SK-N-DZ (cell line): ENCODE results near the gene PLEKHH1.
A peak's percentile ranks its signal among the peaks of the same experiment; 100 is the strongest.
"Not testable (repeated sequence)": the region's sequence is repeated elsewhere in the genome, so short reads cannot be mapped to it uniquely, and the experiment has no call there.

ENCODE experiments used
- DNase-seq: peaks from one replicate; pipeline ENCODE4 v3.0.0-alpha.2; 2015; ENCODE audit warnings: low spot score

PLEKHH1 gene

GRCh38 chr14:67529947-67530935, 2.8 kb upstream of the PLEKHH1 start:
- DNase-seq, result no peak

GRCh38 chr14:67532606-67532997, 488 bp upstream of the PLEKHH1 start:
- DNase-seq, result no peak

- peak; percentile 12 for DNase-seq
Observed at GRCh38 chr14:67533754-67534085, 630 bp downstream of the PLEKHH1 start.

GRCh38 chr14:67536087-67536486, 3.0 kb downstream of the PLEKHH1 start:
- DNase-seq, result no peak

- no peak for DNase-seq
Observed at GRCh38 chr14:67537736-67538135, 4.6 kb downstream of the PLEKHH1 start.

- no peak for DNase-seq
Observed at GRCh38 chr14:67538501-67538900, 5.4 kb downstream of the PLEKHH1 start.

GRCh38 chr14:67539116-67539515, 6.0 kb downstream of the PLEKHH1 start:
- no peak for DNase-seq

- DNase-seq, result no peak
Observed at GRCh38 chr14:67541448-67542387, 8.6 kb downstream of the PLEKHH1 start.

GRCh38 chr14:67542620-67543019, 9.5 kb downstream of the PLEKHH1 start:
- DNase-seq, result not testable (repeated sequence)

- DNase-seq, result no peak
Observed at GRCh38 chr14:67544590-67544989, 11.5 kb downstream of the PLEKHH1 start.

- no peak for DNase-seq
Observed at GRCh38 chr14:67547224-67547780, 14.2 kb downstream of the PLEKHH1 start.

GRCh38 chr14:67549734-67550133, 16.6 kb downstream of the PLEKHH1 start:
- no peak for DNase-seq

- no peak for DNase-seq
Observed at GRCh38 chr14:67551123-67551522, 18.0 kb downstream of the PLEKHH1 start.

- no peak for DNase-seq
Observed at GRCh38 chr14:67551940-67552339, 18.9 kb downstream of the PLEKHH1 start.

- DNase-seq, result no peak
Observed at GRCh38 chr14:67553547-67553946, 20.5 kb downstream of the PLEKHH1 start.

- no peak for DNase-seq
Observed at GRCh38 chr14:67554341-67554740, 21.3 kb downstream of the PLEKHH1 start.

GRCh38 chr14:67555518-67556090, 22.5 kb downstream of the PLEKHH1 start:
- DNase-seq, result no peak

- no peak for DNase-seq
Observed at GRCh38 chr14:67556671-67557070, 23.6 kb downstream of the PLEKHH1 start.

GRCh38 chr14:67557118-67557517, 24.0 kb downstream of the PLEKHH1 start:
- DNase-seq, result no peak

GRCh38 chr14:67557656-67558055, 24.6 kb downstream of the PLEKHH1 start:
- DNase-seq, result no peak

- no peak for DNase-seq
Observed at GRCh38 chr14:67559639-67560038, 26.5 kb downstream of the PLEKHH1 start.
